Measurements from ENCODE around the gene RPL37.
"Not testable (repeated sequence)": the region's sequence is repeated elsewhere in the genome, so short reads cannot be mapped to it uniquely, and the experiment has no call there.

Gene RPL37

DNA sequence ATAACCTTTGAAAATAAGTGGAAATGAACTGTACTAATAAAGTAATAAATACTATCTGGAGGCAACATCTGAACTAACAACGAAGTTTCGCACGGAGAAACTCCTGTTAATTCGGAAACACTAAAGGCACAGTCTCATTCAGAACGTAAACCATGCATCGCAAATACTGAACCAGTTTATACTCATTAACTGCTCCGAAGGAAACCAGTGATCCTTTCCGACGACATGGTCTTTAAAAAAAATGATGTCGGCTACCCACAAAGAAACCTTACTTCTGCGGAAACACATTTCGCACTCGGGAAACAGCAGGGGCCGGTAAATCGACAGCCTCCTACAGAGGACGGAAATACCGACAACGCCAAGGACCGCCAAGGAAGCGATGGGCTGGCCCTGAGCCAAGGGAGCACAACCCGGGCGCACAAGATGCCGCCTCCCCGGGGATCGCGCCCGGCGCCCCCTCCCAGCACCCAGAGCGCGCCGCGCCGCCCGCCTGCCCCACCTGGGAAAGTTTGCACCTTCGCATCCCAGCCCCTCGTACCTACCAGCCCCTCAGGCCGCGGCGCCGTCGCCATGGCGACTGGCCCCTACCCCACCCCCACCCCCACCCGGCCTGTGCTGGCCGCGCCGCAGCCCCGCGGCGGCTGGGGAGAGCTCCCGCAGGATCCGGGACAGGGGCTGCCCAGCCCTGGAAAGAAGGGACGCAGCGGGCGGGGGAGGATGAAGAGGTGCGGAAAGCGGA, 37.6 kb downstream of the RPL37 start:
- peak; percentile 36 to 57 (median 42) for DNase-seq (ENCODE audit: low read depth in 3 of 3, low spot score in 1 of 3)

DNA sequence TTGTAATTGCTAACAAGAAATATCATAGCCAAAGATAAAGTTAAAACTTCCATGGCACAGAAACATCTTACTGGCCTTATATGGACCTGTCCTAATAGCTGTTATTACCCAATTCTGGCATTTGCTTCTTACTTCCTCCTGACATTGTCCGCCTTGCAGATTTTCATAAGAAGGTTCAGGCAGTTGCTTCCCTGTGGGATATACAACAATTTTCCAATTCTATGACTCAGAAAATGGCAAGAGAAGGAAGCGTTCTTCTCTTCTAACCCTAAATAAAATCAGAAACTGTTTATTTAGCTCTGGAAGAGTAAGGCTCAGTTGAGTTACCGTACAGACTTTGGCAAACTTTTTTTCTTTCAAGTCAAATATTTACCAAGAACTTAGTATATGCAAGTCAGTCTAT, 38.5 kb downstream of the RPL37 start:
- DNase-seq (ENCODE audit: low read depth in 3 of 3, low spot score in 1 of 3) = no peak

DNA sequence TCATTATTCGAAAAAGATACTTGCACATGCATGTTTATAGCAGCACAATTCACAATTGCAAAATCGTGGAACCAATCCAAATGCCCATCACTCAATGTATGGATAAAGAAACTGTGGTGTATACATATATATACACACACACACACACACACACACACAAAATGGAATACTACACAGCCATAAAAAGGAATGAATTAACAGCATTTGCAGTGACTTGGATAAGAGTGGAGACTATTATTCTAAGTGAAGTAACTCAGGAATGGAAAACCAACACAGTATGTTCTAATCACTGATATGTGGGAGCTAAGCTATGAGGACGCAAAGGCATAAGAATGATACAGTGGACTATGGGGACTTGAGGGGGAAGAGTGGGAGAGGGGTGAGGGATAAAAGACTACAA, 40.1 kb downstream of the RPL37 start:
- DNase-seq (ENCODE audit: low read depth in 3 of 3, low spot score in 1 of 3) = not testable (repeated sequence)

DNA sequence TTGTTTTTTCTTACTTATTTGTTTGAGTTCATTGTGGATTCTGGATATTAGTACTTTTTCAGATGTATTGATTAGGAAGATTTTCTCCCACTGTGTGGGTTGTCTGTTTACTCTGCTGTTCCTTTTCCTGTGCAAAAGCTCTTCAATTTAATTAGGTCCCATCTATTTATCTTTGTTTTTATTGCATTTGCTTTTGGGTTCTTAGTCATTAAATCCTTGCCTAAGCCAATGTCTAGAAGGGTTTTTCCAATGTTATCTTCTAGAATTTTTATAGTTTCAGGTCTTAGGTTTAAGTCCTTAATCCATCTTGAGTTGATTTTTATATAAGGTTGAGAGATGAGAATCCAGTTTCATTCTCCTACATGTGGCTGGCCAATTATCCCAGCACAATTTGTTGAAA, 40.7 kb downstream of the RPL37 start:
- DNase-seq (ENCODE audit: low read depth in 3 of 3, low spot score in 1 of 3) = not testable (repeated sequence)

DNA sequence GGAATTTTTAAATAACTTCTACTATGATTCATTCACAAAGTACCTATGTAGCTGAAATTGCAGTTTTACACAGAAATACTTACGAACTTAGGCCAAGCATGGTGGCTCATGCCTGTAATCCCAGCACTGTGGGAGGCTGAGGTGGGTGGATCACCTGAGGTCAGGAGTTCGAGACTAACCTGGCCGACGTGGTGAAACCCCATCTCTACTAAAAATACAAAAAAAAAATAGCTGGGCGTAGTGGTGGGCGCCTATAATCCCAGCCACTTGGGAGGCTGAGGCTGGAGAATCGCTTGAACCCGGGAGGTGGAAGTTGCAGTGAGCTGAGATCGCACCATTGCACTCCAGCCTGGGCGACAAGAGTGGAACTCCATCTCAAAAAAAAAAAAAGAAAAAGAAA, 42.3 kb downstream of the RPL37 start:
- not testable (repeated sequence) for DNase-seq (ENCODE audit: low read depth in 3 of 3, low spot score in 1 of 3)

DNA sequence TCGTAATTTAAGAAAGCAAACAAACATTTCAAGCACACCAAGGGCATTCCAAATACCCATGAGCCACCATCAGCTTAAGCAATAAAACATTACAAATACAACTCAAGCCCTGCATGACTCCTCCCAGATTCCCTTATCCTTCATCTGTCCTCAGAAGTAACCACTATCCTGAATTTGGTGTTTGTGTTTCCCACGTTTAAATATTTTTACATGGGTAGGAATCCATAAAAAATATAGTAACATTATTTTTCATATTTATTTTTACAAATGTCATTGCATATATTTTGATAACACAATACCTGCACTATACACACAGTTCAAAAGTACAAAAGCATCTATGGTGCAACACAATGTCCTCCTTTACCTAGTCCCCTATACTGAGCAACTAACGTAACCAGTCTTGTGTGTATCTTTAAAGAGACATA, 43.3 kb downstream of the RPL37 start:
- DNase-seq (ENCODE audit: low read depth in 3 of 3, low spot score in 1 of 3) = no peak

DNA sequence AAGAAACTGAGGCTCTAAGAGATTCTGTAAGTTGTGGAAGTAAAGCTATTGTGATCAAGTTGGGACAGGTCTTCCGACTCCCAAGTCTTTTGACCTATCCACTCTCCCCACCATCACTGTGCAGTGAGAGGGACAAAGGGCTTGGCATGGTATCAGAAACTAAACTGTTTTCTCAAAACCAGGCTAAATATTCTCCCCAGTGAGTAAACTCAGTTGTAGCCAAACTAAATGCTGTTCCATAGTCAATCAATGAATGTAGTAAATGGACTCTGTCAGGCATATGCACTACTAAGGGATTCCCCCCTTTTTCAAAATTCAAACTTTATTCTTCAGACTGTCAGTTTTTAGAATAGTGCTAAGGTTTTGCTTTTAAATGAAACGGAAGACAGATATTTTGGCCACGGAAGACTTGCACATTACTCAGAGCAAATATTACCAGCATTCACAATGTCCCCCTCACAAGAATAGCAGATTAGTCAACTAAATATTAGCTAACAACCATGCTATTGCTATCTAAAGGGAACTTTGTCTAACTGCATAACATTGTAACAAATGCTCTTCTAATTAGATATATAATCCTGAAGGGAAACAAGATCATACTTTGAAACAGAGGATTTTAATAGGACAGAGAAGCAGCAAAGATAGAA, 44.0 kb downstream of the RPL37 start:
- DNase-seq (ENCODE audit: low read depth in 3 of 3, low spot score in 1 of 3) = no peak

DNA sequence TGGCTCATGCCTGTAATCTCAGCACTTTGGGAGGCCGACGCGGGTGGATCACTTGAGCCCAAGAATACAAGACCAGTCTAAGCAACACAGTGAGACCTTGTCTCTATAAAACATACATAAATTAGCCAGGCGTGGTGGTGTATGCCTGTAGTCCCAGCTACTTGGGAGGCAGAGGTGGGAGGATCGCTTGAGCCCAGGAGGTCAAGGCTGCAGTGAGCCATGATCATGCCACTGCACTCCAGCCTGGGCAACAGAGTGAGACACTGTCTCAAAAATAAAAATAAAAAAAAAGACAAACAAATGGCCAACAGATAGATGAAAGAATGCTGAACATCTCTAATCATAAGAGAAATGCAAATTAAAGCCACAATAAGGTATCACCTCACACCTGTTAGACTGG, 46.1 kb downstream of the RPL37 start:
- DNase-seq (ENCODE audit: low read depth in 3 of 3, low spot score in 1 of 3) = not testable (repeated sequence)

DNA sequence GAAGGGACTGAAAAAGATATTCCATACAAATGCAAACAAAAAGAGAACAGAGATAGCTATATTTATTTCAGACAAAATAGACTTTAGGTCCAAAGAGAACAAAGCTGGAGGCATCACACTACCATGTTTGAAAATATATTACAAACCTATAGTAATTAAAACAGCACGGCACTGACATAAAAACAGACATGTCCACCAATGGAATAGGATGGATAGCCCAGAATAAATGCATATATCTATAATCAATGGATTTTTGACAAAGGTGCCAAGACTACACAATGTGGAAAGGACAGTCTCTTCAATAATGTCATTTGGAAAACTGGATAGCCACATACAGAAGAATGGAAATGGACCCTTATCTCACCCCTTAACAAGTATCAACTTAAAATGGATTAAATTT, 47.0 kb downstream of the RPL37 start:
- no peak for DNase-seq (ENCODE audit: low read depth in 3 of 3, low spot score in 1 of 3)

DNA sequence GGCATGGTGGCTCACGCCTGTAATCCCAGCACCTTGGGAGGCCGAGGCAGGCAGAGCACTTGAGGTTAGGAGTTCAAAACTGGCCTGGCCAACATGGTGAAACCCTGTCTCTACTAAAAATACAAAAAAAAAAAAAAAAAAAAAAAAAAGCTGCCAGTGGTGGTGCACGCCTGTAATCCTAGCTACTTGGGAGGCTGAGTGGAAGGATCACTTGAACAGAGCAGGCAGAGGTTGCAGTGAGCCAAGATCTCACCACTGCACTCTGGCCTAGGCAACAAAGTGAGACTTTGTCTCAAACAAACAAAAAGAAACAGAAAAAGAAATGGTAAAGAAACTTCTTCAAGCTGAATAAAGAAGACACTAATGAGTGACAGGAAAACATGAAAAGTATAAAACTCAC, 48.4 kb downstream of the RPL37 start:
- DNase-seq (ENCODE audit: low read depth in 3 of 3, low spot score in 1 of 3) = not testable (repeated sequence)

DNA sequence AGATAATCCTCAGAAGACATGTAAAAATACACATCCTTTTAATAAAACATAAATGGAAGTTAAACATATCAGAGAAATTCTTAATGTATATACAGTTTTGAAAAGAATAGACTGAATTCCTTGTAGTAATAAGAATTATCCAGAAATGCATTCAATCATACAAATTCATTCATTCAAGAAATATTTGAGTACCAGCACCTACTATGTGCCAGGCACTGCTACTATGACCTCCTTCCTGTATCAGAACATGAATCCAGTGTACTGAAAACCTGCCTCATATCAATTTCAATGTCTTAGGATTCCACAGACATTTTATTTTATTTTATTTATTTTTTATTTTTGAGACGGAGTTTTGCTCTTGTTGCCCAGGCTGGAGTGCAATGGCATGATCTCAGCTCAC, 50.1 kb downstream of the RPL37 start:
- DNase-seq (ENCODE audit: low read depth in 3 of 3, low spot score in 1 of 3) = no peak

DNA sequence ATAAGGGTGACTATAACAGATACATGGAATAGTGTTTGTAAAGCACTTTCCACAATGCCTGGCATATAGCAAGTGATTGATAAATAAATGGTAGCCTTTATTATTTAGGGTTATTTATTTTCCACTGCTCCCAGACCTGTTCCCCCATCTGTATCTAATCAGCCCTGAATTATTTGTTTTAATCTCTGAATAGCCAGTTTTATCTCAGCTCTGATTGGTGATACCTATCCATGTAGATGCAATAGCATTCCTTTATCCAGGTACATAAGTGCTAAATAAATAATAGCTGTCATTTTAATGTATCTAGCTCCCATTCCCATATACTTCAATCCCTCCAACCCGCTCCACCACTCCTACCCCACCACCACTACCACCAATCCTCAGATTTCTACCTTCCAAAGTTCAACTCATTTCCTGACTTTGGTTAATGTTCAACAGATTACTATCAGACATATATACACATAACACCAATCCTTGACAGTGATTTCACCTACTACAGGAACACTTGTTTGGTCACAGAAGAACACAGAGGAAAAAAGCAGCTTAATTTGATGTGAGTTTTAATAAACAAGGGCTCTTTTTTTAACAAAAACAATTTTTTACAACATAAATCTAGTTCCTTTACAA, 50.9 kb downstream of the RPL37 start:
- no peak for DNase-seq (ENCODE audit: low read depth in 3 of 3, low spot score in 1 of 3)

DNA sequence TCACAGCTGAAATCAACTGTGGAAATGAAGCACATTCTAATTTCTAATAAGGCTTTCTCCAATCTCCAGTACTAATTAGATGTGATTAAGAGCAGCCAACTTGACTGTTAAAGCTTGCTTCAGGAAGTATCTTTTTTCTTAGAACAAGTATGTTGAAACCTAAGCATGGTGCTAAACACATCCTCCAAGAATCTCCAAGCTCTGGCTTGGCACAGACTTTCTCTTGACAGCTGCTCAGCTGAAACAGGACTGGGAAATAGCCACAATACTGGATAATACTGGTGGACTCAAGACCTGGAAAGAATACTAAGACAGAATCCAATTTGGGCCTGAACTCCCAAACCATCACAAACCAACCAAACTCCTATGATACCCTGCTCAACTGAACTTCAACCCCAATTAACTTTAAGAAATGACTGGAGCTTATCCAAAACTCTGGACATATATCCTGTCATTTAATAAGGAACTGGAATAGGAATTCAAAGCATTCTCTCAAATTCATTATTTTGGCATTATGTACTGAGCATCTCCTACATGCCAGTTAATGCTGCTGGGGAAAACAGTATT, 53.1 kb downstream of the RPL37 start:
- DNase-seq (ENCODE audit: low read depth in 3 of 3, low spot score in 1 of 3) = no peak

DNA sequence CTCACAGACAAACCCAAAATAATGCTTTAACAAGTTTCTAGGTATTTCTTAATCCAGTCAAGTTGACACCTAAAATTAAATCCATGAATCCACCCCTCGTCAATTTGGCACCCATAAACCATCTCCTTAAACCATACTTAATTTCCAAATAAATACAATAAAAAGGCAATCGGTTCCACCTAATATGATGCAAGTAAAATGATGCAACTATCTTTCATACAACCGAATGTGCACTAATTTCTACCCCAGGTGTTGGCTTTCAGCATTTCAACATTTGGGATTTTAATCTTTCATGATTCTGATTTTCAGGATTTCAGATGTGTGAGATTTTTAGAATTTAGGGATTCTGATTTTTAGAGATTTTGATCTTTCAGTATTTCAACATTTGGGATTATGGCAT, 54.2 kb downstream of the RPL37 start:
- DNase-seq (ENCODE audit: low read depth in 3 of 3, low spot score in 1 of 3) = no peak

DNA sequence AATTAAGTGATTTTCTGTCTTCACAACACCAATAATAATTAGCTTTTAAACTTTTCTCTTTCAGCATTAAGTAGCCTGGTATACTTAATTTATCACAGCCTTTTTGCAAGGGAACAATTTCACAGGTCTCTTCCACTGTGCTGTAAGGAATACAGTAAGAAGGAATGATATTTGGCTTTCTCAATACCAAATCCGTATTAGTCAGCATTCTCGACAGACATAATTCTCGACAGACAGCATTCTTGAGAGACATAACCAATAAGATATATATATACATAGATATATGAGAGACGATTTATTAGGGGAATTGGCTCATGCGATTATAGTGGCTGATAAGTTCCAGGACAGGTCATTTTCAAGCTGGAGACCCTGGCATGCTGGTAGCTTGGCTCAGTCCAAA, 54.8 kb downstream of the RPL37 start:
- no peak for DNase-seq (ENCODE audit: low read depth in 3 of 3, low spot score in 1 of 3)

DNA sequence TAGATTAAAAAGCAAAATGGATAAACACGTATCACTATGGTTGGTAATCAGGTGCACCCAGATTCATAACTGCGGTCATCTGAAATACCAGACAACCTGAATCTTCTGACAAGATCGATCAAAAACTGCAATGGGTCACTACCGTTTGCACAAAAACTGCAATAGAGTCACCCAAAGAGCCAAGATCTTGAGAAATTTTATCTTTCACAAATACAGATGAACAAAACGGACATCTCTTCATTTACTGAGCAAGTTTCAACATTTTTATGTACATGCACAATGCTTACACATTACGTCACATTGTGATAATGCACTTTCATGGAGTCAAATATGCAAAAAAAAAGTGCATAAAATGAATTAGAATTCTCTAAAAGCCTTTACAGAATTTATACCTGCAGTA, 55.5 kb downstream of the RPL37 start:
- DNase-seq (ENCODE audit: low read depth in 3 of 3, low spot score in 1 of 3) = no peak

DNA sequence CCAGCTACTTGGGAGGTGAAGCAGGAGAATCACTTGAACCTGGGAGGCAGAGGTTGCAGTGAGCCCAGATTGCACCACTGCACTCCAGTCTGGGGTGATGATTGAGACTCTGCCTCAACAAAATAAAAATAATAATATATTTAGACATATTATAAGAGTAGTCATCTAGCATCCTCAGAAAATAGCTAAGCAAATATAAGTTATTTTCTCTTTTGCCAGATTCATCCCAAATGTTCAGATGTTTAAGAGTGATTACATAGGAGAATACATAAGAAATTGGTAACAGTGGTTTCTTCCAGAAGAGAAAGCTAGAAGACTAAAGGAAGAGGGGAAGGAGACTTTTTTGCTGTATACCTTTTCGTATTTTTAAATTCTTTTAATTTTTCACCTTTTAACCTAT, 56.9 kb downstream of the RPL37 start:
- DNase-seq (ENCODE audit: low read depth in 3 of 3, low spot score in 1 of 3) = no peak

DNA sequence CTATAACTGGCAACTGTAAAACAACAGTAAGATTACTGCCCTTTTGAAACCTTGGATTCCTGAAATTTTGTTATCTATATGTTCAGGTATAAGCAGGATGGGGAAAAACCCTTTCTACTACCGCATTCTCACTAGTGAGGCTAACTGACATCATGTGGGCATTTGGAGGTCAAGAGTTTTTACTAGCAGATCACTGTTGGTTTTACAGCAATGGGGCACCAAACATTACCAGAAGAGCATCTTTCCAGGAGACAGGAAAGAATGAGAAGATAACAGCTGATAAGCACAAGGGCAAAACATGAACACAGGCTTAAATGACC, 58.4 kb downstream of the RPL37 start:
- DNase-seq (ENCODE audit: low read depth in 3 of 3, low spot score in 1 of 3) = no peak

DNA sequence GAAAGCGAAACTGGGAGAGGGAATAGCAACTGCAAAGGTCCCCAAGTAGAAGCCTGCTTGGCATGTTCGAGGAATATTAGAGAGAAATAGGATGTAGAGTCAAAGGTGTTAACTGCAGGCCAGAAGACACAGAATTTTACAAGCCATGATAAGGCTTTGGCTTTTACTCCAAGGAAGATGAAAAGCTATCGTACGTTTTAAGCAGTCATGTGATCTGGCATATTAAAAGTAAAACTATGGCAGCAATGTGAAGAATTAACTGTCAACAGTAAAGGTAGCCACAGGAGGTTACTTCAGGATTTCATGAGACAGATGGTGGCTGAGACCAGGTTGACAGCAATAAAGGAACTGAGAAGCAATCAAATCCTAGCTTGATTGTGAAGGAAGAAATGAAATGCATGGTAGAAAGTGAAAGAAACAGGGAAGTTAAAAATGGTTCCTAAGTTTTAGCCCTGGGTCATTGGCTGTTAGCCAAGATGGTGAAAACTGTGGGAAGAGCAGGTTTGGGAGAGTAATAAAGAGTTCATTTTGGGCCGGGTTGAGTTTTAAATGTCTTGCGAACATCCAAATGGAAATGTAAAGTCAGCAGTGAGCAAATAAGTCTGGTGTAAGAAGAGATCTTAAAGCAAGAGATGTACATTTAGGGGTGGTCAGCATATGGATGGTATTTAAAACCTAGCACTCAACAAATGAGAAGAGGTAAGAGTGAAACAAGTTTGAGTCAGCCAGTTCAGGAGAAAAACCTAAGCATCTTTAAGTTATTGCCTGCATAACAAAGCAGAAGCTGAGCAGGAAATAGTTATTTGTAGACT, 59.0 kb downstream of the RPL37 start:
- DNase-seq (ENCODE audit: low read depth in 3 of 3, low spot score in 1 of 3) = no peak
